Peyer's patch (tissue), 4 donors: ENCODE results near the gene NCOA7. TPM values are rescaled to one million over a fixed set of nuclear protein-coding genes. Genes with fewer than 3 reads are reported as not detected.
"Not testable (repeated sequence)": the region's sequence is repeated elsewhere in the genome, so short reads cannot be mapped to it uniquely, and the experiment has no call there.

Source experiments
- DNase-seq, 3 donors: peaks; one replicate each; pipeline ENCODE4 v3.0.0-alpha.2; 2017 to 2019
- H3K27ac ChIP-seq, 4 donors: fragments of 200-600 bp; sonication (generic); one replicate each; pipeline ENCODE4 v1.5.1; 2016 to 2019
- H3K27me3 ChIP-seq, 2 donors: fragments of 200-600 bp; sonication (generic); one replicate each; pipeline ENCODE4 v1.5.1; 2019
- H3K36me3 ChIP-seq, 3 donors: fragments of 200-600 bp; sonication (generic); one replicate each; pipeline ENCODE4 v1.5.1; 2016 to 2019
- H3K4me1 ChIP-seq, 4 donors: fragments of 200-600 bp; sonication (generic); one replicate each; pipeline ENCODE4 v1.5.1; 2016 to 2019
- H3K4me3 ChIP-seq, 4 donors: fragments of 200-600 bp; sonication (generic); 1 replicate in 3 of 4; 2 replicates in 1 of 4; pipeline ENCODE4 v1.5.1; 2016 to 2019; ENCODE audit warnings: mild to moderate bottlenecking in 1 of 4
- H3K9me3 ChIP-seq, 4 donors: fragments of 200-600 bp; sonication (generic); one replicate each; pipeline ENCODE4 v1.5.1; 2016 to 2019; ENCODE audit warnings: mild to moderate bottlenecking in 1 of 4
- POLR2A ChIP-seq, 2 donors: fragments of 450-650 bp; IDR thresholded peaks; one replicate each; pipeline ENCODE4 v1.5.1; 2017; ENCODE audit warnings: antibody characterized with exemption in 2 of 2, mild to moderate bottlenecking in 2 of 2, moderate library complexity in 2 of 2
- total RNA-seq, 4 donors: library from RNA; depleted of rRNA; stranded (reverse); fragments of >200 nt; gene quantifications; one replicate each; pipeline ENCODE4 v1.1.0, GENCODE V29; 2016
- TF ChIP-seq, protein P1 (sequence below), 6 experiments: fragments of 450-650 bp in 4 of 6; fragments of 200-600 bp in 2 of 6; sonication (generic) in 1 of 6; IDR thresholded peaks; one replicate each; pipeline ENCODE4 v1.5.1; 2017 to 2019; ENCODE audit warnings: antibody characterized with exemption in 6 of 6, mild to moderate bottlenecking in 3 of 6, moderate library complexity in 1 of 6

The NCOA7 gene
- total RNA-seq, 4 donors from 2014 or later = 15.4 to 80.9 (median 27.7) TPM

DNA sequence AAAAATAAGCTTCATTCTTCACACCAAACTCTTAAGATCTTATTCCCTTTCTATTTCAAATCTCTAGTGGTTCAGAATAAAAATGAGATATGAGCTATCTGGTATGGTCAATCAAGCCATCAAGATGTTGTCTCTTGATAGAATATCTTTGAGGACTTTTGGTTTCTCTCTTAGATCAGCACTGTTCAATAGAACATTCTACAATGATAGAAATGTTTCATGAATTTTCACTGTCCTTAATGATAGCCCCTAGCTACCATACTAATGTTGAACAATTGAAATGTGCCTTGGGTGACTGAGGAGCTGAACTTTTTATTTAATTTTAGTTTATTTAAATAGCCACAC, 141.7 kb downstream of the NCOA7 start:
- Histone ChIP-seq H3K27me3 (no peaks in the 10 kb centered on the region), H3K9me3 (no peaks in the 10 kb centered on the region), H3K27ac (no peak overlapping the region), H3K4me3 (no peak overlapping the region), H3K36me3 (peaks cover 0 to 15% (median 0%) of the 10 kb centered on the region in 3 donors), H3K4me1 (no peaks in the 10 kb centered on the region)
- no peak for DNase-seq
- TF ChIP-seq, protein P1, sequence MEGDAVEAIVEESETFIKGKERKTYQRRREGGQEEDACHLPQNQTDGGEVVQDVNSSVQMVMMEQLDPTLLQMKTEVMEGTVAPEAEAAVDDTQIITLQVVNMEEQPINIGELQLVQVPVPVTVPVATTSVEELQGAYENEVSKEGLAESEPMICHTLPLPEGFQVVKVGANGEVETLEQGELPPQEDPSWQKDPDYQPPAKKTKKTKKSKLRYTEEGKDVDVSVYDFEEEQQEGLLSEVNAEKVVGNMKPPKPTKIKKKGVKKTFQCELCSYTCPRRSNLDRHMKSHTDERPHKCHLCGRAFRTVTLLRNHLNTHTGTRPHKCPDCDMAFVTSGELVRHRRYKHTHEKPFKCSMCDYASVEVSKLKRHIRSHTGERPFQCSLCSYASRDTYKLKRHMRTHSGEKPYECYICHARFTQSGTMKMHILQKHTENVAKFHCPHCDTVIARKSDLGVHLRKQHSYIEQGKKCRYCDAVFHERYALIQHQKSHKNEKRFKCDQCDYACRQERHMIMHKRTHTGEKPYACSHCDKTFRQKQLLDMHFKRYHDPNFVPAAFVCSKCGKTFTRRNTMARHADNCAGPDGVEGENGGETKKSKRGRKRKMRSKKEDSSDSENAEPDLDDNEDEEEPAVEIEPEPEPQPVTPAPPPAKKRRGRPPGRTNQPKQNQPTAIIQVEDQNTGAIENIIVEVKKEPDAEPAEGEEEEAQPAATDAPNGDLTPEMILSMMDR (IDR thresholded peaks at IDR 0.05) = no peak
- TF ChIP-seq POLR2A (IDR thresholded peaks at IDR 0.05) = no peak

DNA sequence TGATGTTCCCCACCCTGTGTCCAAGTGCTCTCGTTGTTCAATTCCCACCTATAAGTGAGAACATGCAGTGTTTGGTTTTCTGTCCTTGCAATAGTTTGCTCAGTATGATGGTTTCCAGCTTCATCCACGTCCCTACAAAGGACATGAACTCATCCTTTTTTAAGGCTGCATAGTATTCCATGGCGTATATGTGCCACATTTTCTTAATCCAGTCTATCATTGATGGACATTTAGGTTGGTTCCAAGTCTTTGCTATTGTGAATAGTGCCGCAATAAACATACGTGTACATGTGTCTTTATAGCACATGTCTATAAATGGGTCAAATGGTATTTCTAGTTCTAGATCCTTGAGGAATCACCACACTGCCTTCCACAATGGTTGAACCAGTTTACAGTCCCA, 144.8 kb downstream of the NCOA7 start:
- H3K27me3 ChIP-seq, DNase-seq, H3K4me1 ChIP-seq, H3K36me3 ChIP-seq, H3K27ac ChIP-seq, H3K4me3 ChIP-seq, H3K9me3 ChIP-seq: not testable (repeated sequence)

DNA sequence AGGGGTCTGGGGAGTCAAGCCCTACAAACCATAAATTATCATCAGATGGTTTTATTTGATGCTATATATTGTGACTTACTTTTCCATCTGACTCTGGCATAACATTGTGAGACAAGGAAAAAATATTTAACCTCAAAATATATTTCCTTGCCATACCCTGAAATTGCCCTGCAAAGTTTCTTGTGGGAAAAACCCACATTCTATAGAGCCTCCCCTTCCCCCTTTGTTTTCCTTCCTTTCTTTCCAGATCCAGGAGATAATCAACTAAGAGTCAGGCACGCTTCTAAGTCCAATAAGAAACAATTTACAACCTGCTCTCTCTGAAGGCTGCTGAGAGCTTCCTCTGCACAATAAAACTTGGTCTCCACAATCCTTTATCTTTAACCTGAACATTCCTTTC, 148.3 kb downstream of the NCOA7 start:
- Histone ChIP-seq H3K4me1 (peaks cover 0 to 13% (median 6%) of the 10 kb centered on the region in 4 donors), H3K36me3 (no peaks in the 10 kb centered on the region), H3K4me3 (no peak overlapping the region), H3K27ac (no peak overlapping the region), H3K9me3 (no peaks in the 10 kb centered on the region), H3K27me3 (no peaks in the 10 kb centered on the region)
- TF ChIP-seq, protein P1 (IDR thresholded peaks at IDR 0.05) = no peak
- TF ChIP-seq POLR2A (IDR thresholded peaks at IDR 0.05) = no peak
- DNase-seq = no peak

DNA sequence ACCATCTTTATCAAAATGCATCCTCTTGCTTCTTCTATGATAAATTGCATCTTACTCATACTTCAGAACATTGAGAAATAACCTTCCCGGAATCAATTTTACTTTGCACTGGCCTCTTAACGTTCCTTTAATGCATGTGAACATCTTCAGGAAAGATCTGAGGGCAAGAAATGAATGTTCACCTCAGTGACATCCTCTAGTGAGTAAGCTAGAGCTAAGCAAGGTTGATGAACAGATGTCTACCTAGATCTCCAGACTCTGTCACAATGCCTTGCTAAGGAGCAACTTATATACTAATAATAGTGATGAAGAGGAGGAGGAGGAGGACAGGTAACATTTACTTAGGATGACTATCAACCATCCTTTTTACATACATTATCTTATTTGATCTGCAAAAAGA, 149.0 kb downstream of the NCOA7 start:
- H3K4me3 ChIP-seq = no peak overlapping the region
- no peak overlapping the region for H3K27ac ChIP-seq
- H3K27me3 ChIP-seq = no peaks in the 10 kb centered on the region
- H3K4me1 ChIP-seq = peaks cover 0 to 19% (median 6%) of the 10 kb centered on the region in 4 donors
- DNase-seq = no peak
- TF ChIP-seq, protein P1 (IDR thresholded peaks at IDR 0.05) = no peak
- no peak for TF ChIP-seq POLR2A (IDR thresholded peaks at IDR 0.05)
- H3K36me3 ChIP-seq = no peaks in the 10 kb centered on the region
- H3K9me3 ChIP-seq = no peaks in the 10 kb centered on the region

DNA sequence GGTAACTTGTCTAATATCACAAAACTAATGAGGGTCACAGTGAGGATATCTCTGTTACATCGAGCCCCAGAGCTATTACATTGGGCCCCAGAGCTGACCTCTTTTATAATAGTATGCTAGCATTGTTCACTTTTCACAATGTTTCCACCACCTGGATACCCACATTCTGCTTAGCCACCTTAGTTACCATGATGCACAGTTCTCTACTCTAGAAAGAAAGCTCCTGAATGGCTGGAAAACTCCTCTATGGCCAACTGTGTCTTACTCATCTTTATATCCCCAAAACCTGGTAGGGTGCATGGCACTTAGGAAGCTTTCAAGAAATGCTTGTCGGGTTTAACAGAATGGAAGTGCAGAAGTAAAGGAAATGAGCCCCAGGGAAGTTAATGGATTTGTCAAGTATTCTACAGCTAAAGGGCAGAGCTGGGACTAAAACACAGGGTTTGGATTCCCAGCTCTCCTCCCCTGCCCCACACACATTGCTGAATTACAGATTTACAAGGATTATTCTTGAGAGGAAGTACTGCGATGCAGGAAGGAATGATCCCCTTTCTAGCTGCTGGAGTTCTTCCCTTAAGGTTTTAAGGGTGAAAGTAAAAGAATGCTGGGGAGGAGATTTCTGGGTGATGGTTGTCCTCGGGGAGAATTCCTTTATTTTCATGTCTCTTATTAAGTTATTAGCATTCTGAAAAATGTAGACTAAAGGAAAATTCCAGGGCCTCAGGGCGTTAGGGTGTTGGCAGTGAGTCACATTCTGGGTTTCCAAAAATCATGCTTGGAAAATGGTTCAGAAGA, 149.7 kb downstream of the NCOA7 start:
- H3K4me3 ChIP-seq = no peak overlapping the region
- H3K4me1 ChIP-seq = peaks cover 0 to 26% (median 7%) of the 10 kb centered on the region in 4 donors
- no peak overlapping the region for H3K27ac ChIP-seq
- H3K9me3 ChIP-seq = no peaks in the 10 kb centered on the region
- no peaks in the 10 kb centered on the region for H3K36me3 ChIP-seq
- no peaks in the 10 kb centered on the region for H3K27me3 ChIP-seq
- no peak for DNase-seq
- TF ChIP-seq, protein P1 (IDR thresholded peaks at IDR 0.05) = no peak

DNA sequence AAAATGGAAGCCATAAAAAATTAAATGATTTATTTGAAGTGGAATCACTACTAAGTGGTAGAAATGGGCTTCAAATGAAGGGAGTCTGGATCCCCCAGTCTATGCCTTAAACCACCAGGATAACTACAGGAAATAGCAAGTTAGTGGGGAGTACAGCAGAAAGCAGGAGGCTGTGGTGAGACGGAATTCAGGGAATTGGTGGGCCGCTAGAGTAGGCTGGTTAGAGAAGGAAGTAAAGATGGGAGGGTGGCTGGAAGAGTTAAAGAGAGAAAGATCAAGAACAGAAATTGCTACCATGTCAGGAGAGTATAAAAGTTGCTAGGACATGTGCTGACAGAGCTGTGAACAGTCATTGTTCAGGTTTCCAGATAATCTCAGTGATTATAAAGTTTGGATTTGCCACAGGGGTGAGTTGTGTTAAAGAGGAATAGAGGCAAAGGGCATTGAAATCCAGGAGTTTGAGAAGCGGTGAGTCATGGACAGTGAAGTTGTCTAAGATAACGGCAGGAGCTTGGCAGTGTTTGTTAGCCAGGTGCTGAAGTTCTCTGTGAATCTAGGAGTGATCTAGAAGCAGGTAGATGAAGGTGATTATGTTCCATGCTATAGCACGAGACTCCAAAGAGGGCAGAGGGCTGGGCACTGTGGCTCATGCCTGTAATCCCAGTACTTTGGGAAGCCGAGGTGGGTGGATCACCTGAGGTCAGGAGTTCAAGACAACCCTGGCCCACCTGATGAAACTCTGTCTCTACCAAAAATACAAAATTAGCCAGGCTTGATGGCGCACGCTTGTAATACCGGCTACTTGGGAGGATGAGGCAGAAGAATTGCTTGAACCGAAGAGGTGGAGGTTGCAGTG, 152.1 kb downstream of the NCOA7 start:
- TF ChIP-seq POLR2A (IDR thresholded peaks at IDR 0.05) = no peak
- TF ChIP-seq, protein P1 (IDR thresholded peaks at IDR 0.05) = no peak
- H3K4me1 ChIP-seq = peaks cover 0 to 38% (median 8%) of the 10 kb centered on the region in 4 donors
- H3K27ac ChIP-seq = peak overlapping the region in 3 of 4 donors; percentile 48 to 92 (median 85)
- DNase-seq = peak in 1 of 3 donors; percentile 74
- no peaks in the 10 kb centered on the region for H3K9me3 ChIP-seq
- no peak overlapping the region for H3K4me3 ChIP-seq
- no peaks in the 10 kb centered on the region for H3K36me3 ChIP-seq
- no peaks in the 10 kb centered on the region for H3K27me3 ChIP-seq
